Fibroblast of peridontal ligament (primary cell): ENCODE measurements around the gene FAM81A.
A peak's percentile ranks its signal among the peaks of the same experiment; 100 is the strongest.
"Not testable (repeated sequence)": the region's sequence is repeated elsewhere in the genome, so short reads cannot be mapped to it uniquely, and the experiment has no call there.

ENCODE experiments used
- DNase-seq: peaks from one replicate; pipeline ENCODE4 v3.0.0-alpha.2; 2010; ENCODE audit errors: extremely low read depth

The FAM81A gene

GRCh38 chr15:59489485-59489884, 51.5 kb downstream of the FAM81A start:
- DNase-seq: not testable (repeated sequence)

GRCh38 chr15:59491062-59491461, 53.1 kb downstream of the FAM81A start:
- no peak for DNase-seq

DNA sequence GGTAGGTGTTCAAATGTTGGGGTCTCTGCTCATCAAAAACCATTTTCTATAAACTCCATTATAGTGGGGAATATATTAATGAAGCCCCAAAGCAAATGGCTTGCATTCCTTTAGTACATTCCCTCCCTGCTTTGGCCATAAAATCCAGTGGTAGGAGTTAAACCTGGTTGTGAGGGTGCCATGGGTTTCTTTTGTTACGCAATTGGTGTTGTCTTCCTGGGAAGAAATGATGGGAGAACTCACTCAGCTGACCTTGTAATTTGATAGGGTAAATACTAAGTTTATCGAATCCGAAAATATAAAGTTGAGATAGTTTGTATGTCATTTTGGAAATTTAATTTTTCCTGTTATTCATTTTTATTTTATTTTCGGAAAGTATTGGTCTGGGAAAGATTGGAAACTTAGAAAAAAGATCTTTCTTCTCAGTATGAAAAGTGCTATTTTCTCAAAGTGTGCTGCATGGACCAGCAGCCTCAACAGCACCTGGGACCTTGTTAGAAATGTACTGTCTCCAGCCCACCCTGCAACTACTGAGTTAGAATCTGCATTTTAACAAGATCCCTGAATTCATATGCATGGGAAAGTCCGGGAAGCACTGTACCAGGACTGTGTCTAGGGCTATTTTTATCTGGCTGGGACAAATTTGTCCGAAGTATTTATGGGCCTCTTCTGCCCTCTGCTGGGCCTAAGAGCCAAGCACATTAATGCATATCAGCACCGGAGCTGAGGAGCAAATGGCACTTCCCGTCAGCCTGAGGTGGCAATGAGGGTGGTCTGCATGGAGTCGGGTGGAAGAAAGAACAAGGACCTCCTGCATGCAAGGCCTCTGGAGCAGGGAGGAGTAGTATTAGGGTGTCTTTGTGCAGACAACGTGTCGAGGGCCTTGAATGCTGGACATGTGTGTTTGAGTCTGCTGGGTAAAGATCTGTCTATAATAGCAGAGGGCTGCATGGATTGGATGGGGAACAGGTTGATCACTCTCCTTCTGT, 54.7 kb downstream of the FAM81A start:
- peak; percentile 77 for DNase-seq

DNA sequence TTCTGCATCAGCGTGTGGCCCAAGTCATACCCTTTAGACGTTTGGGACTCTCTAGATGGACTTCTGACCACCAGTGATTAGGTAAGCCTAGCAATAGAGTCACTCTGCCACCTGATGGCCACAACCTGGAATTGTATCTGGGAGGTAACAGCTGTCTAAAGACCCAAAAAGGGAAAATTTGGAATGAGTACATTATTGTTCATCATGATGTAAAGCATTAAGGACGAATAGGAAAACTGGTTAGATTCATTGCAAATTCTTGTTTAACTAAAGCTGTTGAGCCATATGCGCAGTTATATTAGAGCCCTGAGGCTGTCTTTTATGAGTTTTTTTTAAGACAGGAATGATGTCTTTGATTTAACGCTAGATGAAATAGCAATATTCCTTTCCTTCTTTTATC, 63.6 kb downstream of the FAM81A start:
- peak; percentile 34 for DNase-seq

DNA sequence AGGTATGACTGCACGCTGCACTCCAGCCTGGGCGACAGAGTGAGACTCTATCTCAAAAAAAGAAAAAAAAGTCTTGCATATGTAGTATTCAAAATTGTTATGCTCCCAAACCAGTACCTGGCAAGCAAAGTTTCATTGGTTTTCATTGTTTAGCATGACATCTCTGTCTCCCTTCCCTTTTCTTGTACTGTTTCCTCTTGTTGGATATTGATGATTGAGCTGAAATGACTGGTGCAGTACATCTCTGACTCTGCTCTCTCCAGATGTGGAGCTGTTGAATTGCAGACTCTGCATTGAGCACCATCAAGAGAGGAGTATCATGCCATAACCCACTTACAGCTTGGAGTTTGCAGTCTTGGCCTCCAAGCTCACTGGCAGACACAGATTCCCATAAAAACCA, 77.2 kb downstream of the FAM81A start:
- no peak for DNase-seq

GRCh38 chr15:59516655-59517461, 78.9 kb downstream of the FAM81A start:
- DNase-seq: no peak

- no peak for DNase-seq
These were observed 81.3 kb downstream of the FAM81A start for GRCh38 chr15:59519329-59519728.

- DNase-seq: no peak
These were observed 83.5 kb downstream of the FAM81A start for GRCh38 chr15:59521443-59521842.

GRCh38 chr15:59522988-59523461, 85.0 kb downstream of the FAM81A start:
- no peak for DNase-seq

GRCh38 chr15:59523702-59524101, 85.7 kb downstream of the FAM81A start:
- no peak for DNase-seq

DNA sequence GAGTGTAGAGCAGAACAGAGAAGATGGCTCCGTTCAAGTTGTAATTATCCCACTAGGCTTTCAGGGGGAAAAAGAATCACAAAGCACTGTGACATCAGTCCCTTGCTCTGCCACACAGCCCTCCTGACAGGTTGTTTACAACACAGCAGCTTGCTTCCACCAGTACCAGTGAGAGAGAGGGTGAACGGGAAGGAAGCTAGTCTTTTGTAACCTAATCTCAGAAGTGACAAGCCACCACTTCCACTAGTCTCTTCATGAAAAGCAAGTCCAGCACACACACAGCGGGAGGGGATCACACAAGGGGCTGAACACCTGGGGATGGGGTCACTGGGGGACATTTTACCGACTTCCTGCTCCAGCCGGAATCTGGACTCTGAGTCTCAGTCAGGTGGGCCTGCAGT, 86.3 kb downstream of the FAM81A start:
- no peak for DNase-seq

DNA sequence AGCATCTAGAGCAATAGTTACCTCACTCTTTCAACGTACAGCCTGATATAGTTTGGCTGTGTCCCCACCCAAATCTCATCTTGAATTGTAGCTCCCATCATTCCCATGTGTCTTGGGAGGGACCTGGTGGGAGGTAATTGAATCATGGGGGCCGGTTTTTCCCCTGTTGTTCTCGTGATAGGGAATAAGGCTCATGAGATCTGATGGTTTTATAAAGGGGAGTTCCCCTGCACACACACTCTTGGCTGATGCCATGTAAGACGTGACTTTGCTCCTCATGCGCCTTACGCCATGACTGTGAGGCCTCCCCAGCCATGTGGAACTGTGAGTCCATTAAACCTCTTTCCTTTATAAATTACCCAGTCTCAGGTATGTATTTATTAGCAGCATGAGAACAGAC, 88.5 kb downstream of the FAM81A start:
- not testable (repeated sequence) for DNase-seq

DNA sequence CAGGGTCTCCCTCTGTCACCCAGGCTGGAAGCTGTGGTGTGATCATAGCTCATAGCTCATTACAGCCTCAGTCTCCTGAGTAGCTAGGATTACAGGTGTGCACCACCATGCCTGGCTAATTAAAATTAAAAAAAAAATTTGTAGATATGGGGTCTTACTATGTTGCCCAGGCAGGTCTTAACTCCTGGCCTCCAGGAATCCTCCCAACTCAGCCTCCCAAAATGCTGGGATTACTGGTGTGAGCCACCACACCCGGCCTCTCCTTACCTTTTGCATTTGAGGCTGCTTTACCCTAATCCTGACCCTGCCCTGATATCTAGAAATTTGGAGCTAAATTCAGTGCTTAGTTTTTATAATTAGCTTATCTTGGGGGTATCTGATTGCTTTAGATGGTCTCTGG, 90.4 kb downstream of the FAM81A start:
- no peak for DNase-seq

DNA sequence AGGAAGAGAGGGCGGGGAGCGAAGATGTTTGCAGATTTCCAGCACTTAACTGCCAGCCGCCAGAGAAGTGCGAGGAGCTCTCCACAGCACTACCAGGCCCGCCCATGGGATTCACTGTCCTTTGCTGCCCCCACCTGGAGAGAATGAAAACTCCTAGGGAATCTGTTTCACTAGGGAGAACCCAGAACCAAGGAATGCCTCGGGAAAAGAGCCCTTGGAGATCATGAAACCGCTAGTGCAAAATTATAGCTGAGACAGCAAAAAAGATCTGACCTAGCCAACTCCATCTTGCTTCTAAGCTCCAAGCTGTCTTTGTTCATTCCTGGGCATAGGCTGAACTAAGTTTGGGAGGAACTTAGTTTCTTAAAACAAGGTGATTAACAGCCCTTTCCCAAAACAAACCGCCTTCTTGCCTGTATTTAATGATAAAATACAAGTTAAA, 91.0 kb downstream of the FAM81A start:
- peak; percentile 90 for DNase-seq

DNA sequence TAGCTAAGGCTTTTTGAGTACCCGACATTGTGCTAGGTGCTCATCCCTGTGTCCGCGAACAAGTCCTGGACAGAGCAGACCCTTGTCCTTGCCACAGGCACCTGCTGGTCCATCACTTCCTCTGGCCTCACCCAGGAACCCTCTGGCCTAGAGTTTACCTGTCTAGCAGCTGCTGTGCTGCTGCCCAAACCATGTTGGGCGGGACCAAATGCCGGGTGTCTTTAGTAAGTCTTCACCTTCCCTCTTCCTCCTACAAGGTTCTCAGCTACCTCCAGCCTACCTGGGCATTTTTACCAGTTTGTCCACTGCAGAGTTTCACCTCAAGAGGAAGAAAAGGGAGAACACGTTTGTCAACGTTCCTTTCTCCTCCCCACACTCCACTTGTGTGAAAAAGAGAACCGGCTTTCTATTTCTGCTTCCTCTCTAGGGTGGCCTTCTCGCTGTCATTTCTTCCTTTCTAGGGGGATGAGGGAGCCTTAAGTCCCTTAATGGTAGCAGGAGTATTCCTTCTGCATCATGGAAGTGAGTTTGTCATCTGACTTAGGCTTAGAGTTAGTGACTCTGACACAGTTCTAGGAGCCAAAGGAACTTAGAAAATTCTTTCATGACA, 93.2 kb downstream of the FAM81A start:
- DNase-seq: no peak

DNA sequence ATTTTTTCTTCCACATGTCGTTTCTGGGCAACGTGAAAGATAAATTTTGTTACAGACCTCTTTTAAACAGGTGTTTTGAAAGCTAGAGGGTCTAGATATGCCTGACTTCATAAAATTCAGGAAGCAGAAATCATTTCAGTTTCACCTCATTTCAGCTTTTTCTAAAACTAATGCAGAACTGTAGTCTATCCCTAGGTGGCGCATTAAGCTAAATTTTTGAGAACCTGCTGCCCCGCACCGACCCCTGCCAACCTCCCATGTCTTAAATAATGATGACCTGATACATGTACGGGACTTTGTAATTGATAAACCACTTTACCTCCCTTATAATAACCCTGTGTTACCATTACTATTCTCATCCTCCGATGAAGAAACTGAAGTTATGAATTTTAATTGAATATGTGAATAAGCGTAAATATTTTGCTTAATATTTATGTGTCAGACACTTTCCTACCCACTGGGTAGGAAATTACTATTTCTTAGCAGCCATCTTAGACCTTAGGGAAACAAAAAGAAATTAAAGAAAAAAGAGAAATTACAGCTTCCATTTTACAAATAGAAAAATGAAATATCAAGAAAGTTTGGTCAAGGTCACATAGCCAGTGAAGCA, 94.9 kb downstream of the FAM81A start:
- peak; percentile 56 for DNase-seq

GRCh38 chr15:59536553-59536952, 98.6 kb downstream of the FAM81A start:
- no peak for DNase-seq

GRCh38 chr15:59537403-59537802, 99.4 kb downstream of the FAM81A start:
- no peak for DNase-seq

DNA sequence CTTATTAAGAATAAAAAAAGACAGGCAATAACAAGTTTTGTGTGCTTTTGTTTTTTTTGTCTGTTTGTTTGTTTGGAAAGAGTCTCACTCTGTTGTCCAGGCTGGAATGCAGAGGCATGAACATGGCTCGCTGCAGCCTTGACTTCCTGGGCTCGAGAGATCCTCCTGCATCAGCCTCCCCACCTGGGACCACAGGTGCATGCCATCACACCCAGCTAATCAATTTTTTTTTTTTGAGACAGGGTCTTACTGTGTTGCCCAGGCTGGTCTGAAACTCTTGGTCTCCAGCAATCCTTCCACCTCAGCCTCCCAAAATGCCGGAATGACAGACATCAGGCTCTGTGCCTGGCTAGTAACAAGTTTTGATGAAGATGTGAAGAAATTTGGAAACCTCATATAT, 100.5 kb downstream of the FAM81A start:
- DNase-seq: no peak

- peak; percentile 10 for DNase-seq
These were observed 101.8 kb downstream of the FAM81A start for GRCh38 chr15:59539799-59540198.

DNA sequence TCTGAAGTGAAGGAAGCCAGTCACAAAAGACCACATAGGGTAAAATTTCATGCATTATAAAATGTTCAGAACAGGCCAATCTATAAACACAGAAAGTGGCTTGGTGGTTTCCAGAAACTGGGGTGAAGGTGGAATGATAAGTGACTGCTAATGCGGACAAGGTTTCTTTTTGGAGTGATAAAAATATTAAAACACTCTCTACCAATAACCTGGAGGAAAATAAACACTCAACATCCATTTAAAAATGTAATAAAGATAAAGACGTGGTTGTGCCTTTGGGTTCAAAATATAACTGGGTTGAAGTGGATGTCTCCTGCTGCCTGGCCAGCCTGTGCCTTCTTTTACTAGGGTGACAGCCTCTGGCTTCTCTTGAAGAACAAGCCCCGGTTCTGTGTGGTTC, 102.7 kb downstream of the FAM81A start:
- no peak for DNase-seq

- no peak for DNase-seq
These were observed 103.8 kb downstream of the FAM81A start for GRCh38 chr15:59541750-59542149.
